Keratinocyte (primary cell): ENCODE measurements around the gene ABHD2. TPM values are rescaled to one million over a fixed set of nuclear protein-coding genes. Genes with fewer than 3 reads are reported as not detected.

Experiments used
- DNase-seq: peaks from one replicate; pipeline ENCODE4 v3.0.0-alpha.2; 2011; ENCODE audit warnings: low read depth, missing footprints, low spot score
- FAIRE-seq: peaks from 2 replicates; lab custom pipeline; 2011; peaks lifted over from hg19 to GRCh38; lab: Jason Lieb, UNC
- H2AFZ ChIP-seq: 2 replicates; pipeline ENCODE4 v1.6.0; 2012; ENCODE audit warnings: low read length, control low read depth, inconsistent platforms; ENCODE audit not compliant: control insufficient read depth
- H3K27ac ChIP-seq: 2 replicates; pipeline ENCODE4 v1.5.1; 2011; ENCODE audit warnings: low read length; ENCODE audit not compliant: control insufficient read depth, insufficient read depth
- H3K27me3 ChIP-seq: 3 replicates; pipeline ENCODE4 v1.6.0; 2011; ENCODE audit warnings: low read length; ENCODE audit not compliant: control insufficient read depth, insufficient read depth; ENCODE audit errors: extremely low read depth
- H3K36me3 ChIP-seq, 2 experiments: 2 replicates in 1 of 2; 3 replicates in 1 of 2; pipeline ENCODE4 v1.5.1; 2011; ENCODE audit warnings: low read length in 2 of 2, mild to moderate bottlenecking in 1 of 2; ENCODE audit not compliant: control insufficient read depth in 2 of 2, insufficient read depth in 2 of 2; ENCODE audit errors: extremely low read depth in 1 of 2
- H3K4me1 ChIP-seq: 3 replicates; pipeline ENCODE4 v1.5.1; 2011; ENCODE audit warnings: low read length; ENCODE audit not compliant: control insufficient read depth, insufficient read depth; ENCODE audit errors: extremely low read depth
- H3K4me2 ChIP-seq: 3 replicates; pipeline ENCODE4 v1.6.0; 2011; ENCODE audit warnings: low read depth, low read length; ENCODE audit not compliant: control insufficient read depth, insufficient read depth; ENCODE audit errors: extremely low read depth
- H3K4me3 ChIP-seq, 3 experiments: fragments of 200-600 bp in 1 of 3; sonication (generic) in 1 of 3; 2 replicates in 2 of 3; 3 replicates in 1 of 3; pipeline ENCODE4 v1.5.1; 2011 to 2016; ENCODE audit warnings: low read length in 3 of 3, mild to moderate bottlenecking in 3 of 3, control low read depth in 2 of 3, inconsistent platforms in 1 of 3, low read depth in 1 of 3, mixed read lengths in 1 of 3, mixed run types in 1 of 3, moderate library complexity in 1 of 3; ENCODE audit not compliant: control insufficient read depth in 2 of 3, insufficient read depth in 2 of 3; ENCODE audit errors: extremely low read depth in 1 of 3
- H3K79me2 ChIP-seq: 2 replicates; pipeline ENCODE4 v1.6.0; 2012; ENCODE audit warnings: low read length; ENCODE audit not compliant: control insufficient read depth, insufficient read depth
- H3K9ac ChIP-seq: 3 replicates; pipeline ENCODE4 v1.6.0; 2011; ENCODE audit warnings: low read length; ENCODE audit not compliant: control insufficient read depth, insufficient read depth; ENCODE audit errors: extremely low read depth
- H3K9me1 ChIP-seq: 3 replicates; pipeline ENCODE4 v1.6.0; 2011; ENCODE audit warnings: low read length; ENCODE audit not compliant: control insufficient read depth, insufficient read depth; ENCODE audit errors: extremely low read depth
- H3K9me3 ChIP-seq: 2 replicates; pipeline ENCODE4 v1.5.1; 2012; ENCODE audit warnings: low read depth, low read length; ENCODE audit not compliant: control insufficient read depth
- H4K20me1 ChIP-seq: 3 replicates; pipeline ENCODE4 v1.6.0; 2011; ENCODE audit warnings: low read length; ENCODE audit not compliant: control insufficient read depth, insufficient read depth; ENCODE audit errors: extremely low read depth
- EZH2 ChIP-seq: IDR thresholded peaks from one replicate; pipeline ENCODE4 v1.6.1; 2012; ENCODE audit warnings: inconsistent platforms, mild to moderate bottlenecking, low read length, moderate library complexity
- dilution Hi-C: fragments of 300-500 bp; cut with MboI; formaldehyde crosslinking; loops from one replicate; pipeline ENCODE4 v1.7.0; 2020; ENCODE audit warnings: low sequenced_read_pairs; ENCODE audit not compliant: extremely low pct_ligation_motif_present
- polyA plus RNA-seq, 5 experiments: library from polyadenylated mRNA; depleted of rRNA in 3 of 5; stranded (reverse) in 3 of 5; stranded (forward) in 1 of 5; unstranded in 1 of 5; fragments of >200 nt; gene quantifications; 1 replicate in 1 of 5; 2 replicates in 3 of 5; 3 replicates in 1 of 5; pipeline versions ENCODE4 v1.2.1 to v1.2.3, GENCODE V29; 2011 to 2012; ENCODE audit warnings: missing spikeins in 2 of 5, low read depth in 1 of 5, low replicate concordance in 1 of 5
- TF ChIP-seq, protein P1 (sequence below), 3 experiments: IDR thresholded peaks in 1 of 3; conservative IDR thresholded peaks in 1 of 3; optimal IDR thresholded peaks in 1 of 3; 2 replicates in 2 of 3; 3 replicates in 1 of 3; pipeline versions ENCODE3 to v1.5.1; 2011; ENCODE audit warnings: low read length in 3 of 3, mild to moderate bottlenecking in 3 of 3, moderate library complexity in 2 of 3, control low read depth in 1 of 3, inconsistent platforms in 1 of 3; ENCODE audit not compliant: insufficient read depth in 2 of 3; ENCODE audit errors: extremely low read depth in 1 of 3

ABHD2 gene
- polyA plus RNA-seq, 1 donor (not counting 4 experiments of a cell fraction or from before 2014, with no cell fraction given) = 22.8 TPM

DNA sequence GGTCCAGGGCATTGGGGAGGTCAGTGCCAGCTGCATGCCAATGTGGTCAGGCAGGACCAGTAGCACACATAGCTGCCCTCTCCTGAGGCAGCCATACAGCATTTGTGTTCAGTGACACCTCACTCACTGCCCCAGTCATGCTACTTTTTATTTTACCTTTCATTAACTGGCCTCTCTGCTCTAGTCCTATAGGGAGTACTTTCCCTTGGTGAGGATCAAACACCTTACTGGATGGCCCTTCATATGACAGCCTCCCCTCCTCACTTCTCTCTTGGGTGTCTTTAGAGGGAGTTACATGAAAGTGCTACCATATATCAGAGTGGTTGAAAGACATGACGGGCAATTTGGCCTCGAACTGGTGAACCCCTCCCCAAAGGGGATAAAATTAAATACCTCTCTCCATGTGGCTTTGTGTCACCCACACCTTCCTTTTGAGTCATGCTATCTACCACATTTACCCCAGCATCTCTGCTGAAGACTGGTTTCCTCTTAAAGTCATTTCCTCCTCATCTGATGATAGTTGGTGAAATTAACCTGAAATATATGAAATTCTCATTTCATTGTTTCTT is 115.5 kb downstream of the ABHD2 start:
- FAIRE-seq = no peak
- Histone ChIP-seq H3K27me3 (no peaks in the 10 kb centered on the region), H3K79me2 (no peaks in the 10 kb centered on the region), H3K9me1 (no peaks in the 10 kb centered on the region), H3K4me2 (no peak overlapping the region), H2AFZ (no peak overlapping the region), H4K20me1 (no peaks in the 10 kb centered on the region), H3K4me3 (no peak overlapping the region), H3K9ac (no peak overlapping the region), H3K4me1 (no peaks in the 10 kb centered on the region), H3K9me3 (no peaks in the 10 kb centered on the region), H3K36me3 (no peaks in the 10 kb centered on the region), H3K27ac (no peak overlapping the region)
- dilution Hi-C loops = no loop called here
- TF ChIP-seq EZH2 = no peak
- DNase-seq = no peak

DNA sequence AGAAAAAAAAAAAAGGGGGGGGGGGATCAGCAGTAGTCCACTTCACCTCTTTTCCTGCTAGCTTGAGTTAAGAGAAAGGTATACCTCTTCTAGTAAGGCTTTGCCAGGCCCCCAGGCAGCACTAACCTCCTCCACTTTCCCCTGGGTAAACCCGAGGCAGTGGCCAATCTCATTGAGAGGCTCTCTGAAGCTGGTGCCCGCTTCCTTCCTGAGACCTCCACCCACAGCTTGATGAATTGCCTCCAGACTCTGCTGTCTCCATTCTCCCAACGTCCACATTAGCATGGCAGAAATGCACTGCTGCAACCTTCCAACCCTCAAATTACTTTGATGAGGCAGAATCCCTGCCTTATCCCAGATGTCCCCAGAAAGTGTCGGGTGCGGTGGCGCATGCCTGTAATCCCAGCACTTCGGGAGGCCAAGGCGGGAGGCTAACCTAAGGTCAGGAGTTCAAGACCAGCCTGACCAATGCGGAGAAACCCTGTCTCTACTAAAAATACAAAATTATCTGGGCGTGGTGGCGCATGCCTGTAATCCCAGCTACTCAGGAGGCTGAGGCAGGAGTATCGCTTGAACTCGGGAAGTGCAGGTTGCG is 117.8 kb downstream of the ABHD2 start:
- H4K20me1 ChIP-seq = no peaks in the 10 kb centered on the region
- H3K79me2 ChIP-seq = no peaks in the 10 kb centered on the region
- no peaks in the 10 kb centered on the region for H3K4me1 ChIP-seq
- no peak overlapping the region for H3K4me2 ChIP-seq
- no peak overlapping the region for H3K9ac ChIP-seq
- DNase-seq (no peak), FAIRE-seq (no peak)
- no peaks in the 10 kb centered on the region for H3K27me3 ChIP-seq
- no peak overlapping the region for H3K4me3 ChIP-seq
- dilution Hi-C loops = no loop called here
- no peak overlapping the region for H2AFZ ChIP-seq
- no peak overlapping the region for H3K27ac ChIP-seq
- H3K9me1 ChIP-seq = no peaks in the 10 kb centered on the region
- TF ChIP-seq EZH2 = no peak
- TF ChIP-seq, protein P1, sequence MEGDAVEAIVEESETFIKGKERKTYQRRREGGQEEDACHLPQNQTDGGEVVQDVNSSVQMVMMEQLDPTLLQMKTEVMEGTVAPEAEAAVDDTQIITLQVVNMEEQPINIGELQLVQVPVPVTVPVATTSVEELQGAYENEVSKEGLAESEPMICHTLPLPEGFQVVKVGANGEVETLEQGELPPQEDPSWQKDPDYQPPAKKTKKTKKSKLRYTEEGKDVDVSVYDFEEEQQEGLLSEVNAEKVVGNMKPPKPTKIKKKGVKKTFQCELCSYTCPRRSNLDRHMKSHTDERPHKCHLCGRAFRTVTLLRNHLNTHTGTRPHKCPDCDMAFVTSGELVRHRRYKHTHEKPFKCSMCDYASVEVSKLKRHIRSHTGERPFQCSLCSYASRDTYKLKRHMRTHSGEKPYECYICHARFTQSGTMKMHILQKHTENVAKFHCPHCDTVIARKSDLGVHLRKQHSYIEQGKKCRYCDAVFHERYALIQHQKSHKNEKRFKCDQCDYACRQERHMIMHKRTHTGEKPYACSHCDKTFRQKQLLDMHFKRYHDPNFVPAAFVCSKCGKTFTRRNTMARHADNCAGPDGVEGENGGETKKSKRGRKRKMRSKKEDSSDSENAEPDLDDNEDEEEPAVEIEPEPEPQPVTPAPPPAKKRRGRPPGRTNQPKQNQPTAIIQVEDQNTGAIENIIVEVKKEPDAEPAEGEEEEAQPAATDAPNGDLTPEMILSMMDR (optimal IDR thresholded peaks at IDR 0.05 in 1 of 3, IDR thresholded peaks at IDR 0.05 in 1 of 3, conservative IDR thresholded peaks at IDR 0.05 in 1 of 3; ENCODE audit: extremely low read depth in 1 of 3, insufficient read depth in 2 of 3, low read length in 3 of 3) = no peak
- no peaks in the 10 kb centered on the region for H3K9me3 ChIP-seq
- no peaks in the 10 kb centered on the region for H3K36me3 ChIP-seq
